Astrocyte (in vitro differentiated cells and primary cell): Measurements from ENCODE around the gene TBKBP1. TPM values are rescaled to one million over a fixed set of nuclear protein-coding genes. Genes with fewer than 3 reads are reported as not detected.

ENCODE experiments used
- DNase-seq: peaks from one replicate; pipeline ENCODE4 v3.0.0-alpha.2; 2010; ENCODE audit warnings: low read depth
- FAIRE-seq: peaks from 2 replicates; lab custom pipeline; 2011; peaks lifted over from hg19 to GRCh38; lab: Jason Lieb, UNC
- H2AFZ ChIP-seq: 2 replicates; pipeline ENCODE4 v1.6.0; 2012; ENCODE audit warnings: low read depth, low read length, inconsistent platforms
- H3K27ac ChIP-seq: 2 replicates; pipeline ENCODE4 v1.5.1; 2011; ENCODE audit warnings: low read depth, low read length, inconsistent platforms
- H3K27me3 ChIP-seq: 2 replicates; pipeline ENCODE4 v1.6.0; 2011; ENCODE audit warnings: low read length, inconsistent platforms; ENCODE audit not compliant: insufficient read depth
- H3K36me3 ChIP-seq: 2 replicates; pipeline ENCODE4 v1.5.1; 2011; ENCODE audit warnings: low read length, inconsistent platforms; ENCODE audit not compliant: insufficient read depth
- H3K4me1 ChIP-seq: 2 replicates; pipeline ENCODE4 v1.5.1; 2011; ENCODE audit warnings: low read length, inconsistent platforms; ENCODE audit not compliant: insufficient read depth
- H3K4me2 ChIP-seq: 2 replicates; pipeline ENCODE4 v1.6.0; 2012; ENCODE audit warnings: low read length, inconsistent platforms
- H3K4me3 ChIP-seq: 2 replicates; pipeline ENCODE4 v1.5.1; 2011; ENCODE audit warnings: low read depth, mild to moderate bottlenecking, low read length, inconsistent platforms; ENCODE audit not compliant: insufficient read depth
- H3K79me2 ChIP-seq: 2 replicates; pipeline ENCODE4 v1.6.0; 2012; ENCODE audit warnings: mild to moderate bottlenecking, low read length, inconsistent platforms; ENCODE audit not compliant: insufficient read depth
- H3K9ac ChIP-seq: 2 replicates; pipeline ENCODE4 v1.6.0; 2012; ENCODE audit warnings: mild to moderate bottlenecking, low read length, inconsistent platforms
- H3K9me3 ChIP-seq: 2 replicates; pipeline ENCODE4 v1.5.1; 2012; ENCODE audit warnings: low read depth, mild to moderate bottlenecking, low read length, inconsistent platforms; ENCODE audit not compliant: insufficient read depth
- H4K20me1 ChIP-seq: 2 replicates; pipeline ENCODE4 v1.6.0; 2012; ENCODE audit warnings: low read length, inconsistent platforms; ENCODE audit not compliant: insufficient read depth
- H3K27ac Mint-ChIP-seq: one replicate; pipeline ENCODE4 v1.8.0; 2021; ENCODE audit warnings: mild to moderate bottlenecking, mixed read lengths; ENCODE audit not compliant: unreplicated experiment
- H3K27me3 Mint-ChIP-seq: one replicate; pipeline ENCODE4 v1.8.0; 2021; ENCODE audit warnings: low read depth, mixed read lengths; ENCODE audit not compliant: unreplicated experiment
- H3K36me3 Mint-ChIP-seq: one replicate; pipeline ENCODE4 v1.8.0; 2021; ENCODE audit warnings: low read depth, mixed read lengths; ENCODE audit not compliant: unreplicated experiment
- H3K4me1 Mint-ChIP-seq: one replicate; pipeline ENCODE4 v1.8.0; 2021; ENCODE audit warnings: low read depth, mixed read lengths; ENCODE audit not compliant: unreplicated experiment
- H3K4me3 Mint-ChIP-seq: one replicate; pipeline ENCODE4 v1.8.0; 2021; ENCODE audit warnings: mild to moderate bottlenecking, moderate library complexity, mixed read lengths; ENCODE audit not compliant: unreplicated experiment
- H3K9me3 Mint-ChIP-seq: one replicate; pipeline ENCODE4 v1.8.0; 2021; ENCODE audit warnings: mild to moderate bottlenecking, mixed read lengths; ENCODE audit not compliant: unreplicated experiment
- CTCF ChIP-seq: IDR thresholded peaks from 2 replicates; pipeline ENCODE4 v1.5.1; 2011; ENCODE audit warnings: low read depth, mild to moderate bottlenecking, inconsistent platforms, low read length, moderate library complexity; ENCODE audit not compliant: insufficient read depth
- EZH2 ChIP-seq: IDR thresholded peaks from 2 replicates; pipeline ENCODE4 v1.6.1; 2012; ENCODE audit warnings: mild to moderate bottlenecking, low read length, inconsistent platforms; ENCODE audit not compliant: insufficient read depth
- total RNA-seq: library from RNA; stranded (reverse); gene quantifications from 2 replicates; pipeline ENCODE4 v1.2.1, GENCODE V29; 2021

Gene TBKBP1
- total RNA-seq, 1 donor from 2014 or later, result 26.7 TPM

DNA sequence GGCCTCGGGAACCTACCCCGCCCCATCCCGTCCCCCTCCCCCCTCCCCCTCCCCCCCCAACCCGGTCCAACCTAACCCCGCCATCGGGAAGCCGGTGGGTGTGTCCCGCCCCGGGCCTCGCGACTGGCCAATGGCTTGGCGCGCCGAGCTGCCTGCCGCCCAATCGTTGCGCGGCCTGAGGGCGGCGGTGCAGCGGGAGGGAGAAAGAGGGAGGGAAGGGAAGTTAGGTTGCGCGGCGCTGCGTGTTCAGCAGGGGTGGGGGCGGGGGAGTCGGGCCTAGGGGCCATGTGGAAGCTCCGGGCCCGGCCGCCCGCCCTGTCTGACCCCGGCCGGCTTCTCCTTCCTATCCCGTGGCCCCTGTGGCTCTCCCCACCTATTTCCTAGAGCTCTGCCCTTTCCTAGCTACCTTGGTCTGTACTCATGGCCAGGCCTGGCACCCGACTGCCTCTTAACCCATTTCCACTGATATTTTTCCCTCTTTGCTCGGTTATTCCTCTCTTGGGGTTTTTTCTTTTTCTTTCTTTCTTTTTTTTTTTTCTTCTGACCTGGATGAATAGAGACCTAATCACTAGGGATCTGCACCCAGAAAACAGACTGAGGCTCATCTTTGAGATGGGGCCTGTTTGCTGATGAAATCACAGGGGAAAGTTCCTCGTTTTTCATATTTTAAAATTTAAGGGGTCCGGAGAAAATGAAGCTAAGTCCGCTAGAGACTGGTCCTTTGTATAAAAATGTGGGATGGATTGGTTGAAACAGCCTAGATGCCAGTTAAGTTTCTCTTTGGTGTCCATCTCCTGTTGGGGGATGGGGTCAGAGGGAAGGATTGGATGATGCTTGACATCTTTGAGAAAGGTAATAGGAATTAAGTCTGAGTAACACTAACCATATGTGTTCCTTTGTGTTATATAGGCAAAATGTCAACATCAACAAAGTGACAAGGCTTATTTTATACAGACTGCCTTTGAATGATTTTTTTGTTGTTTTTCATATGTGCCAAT, 43.1 kb upstream of the TBKBP1 start:
- Histone ChIP-seq H3K9ac (peak overlapping the region; percentile 88), H3K27me3 (no peaks in the 10 kb centered on the region), H3K4me1 (peaks cover 33% of the 10 kb centered on the region), H3K4me2 (peak overlapping the region; percentile 94), H3K4me3 (peak overlapping the region; percentile 82), H2AFZ (no peak overlapping the region), H3K79me2 (peaks cover 53% of the 10 kb centered on the region), H3K9me3 (no peaks in the 10 kb centered on the region), H3K36me3 (peaks cover 38% of the 10 kb centered on the region), H4K20me1 (peaks cover 49% of the 10 kb centered on the region), H3K27ac (peak overlapping the region; percentile 68)
- peaks cover 36% of the 10 kb centered on the region for H3K4me1 Mint-ChIP-seq
- peak overlapping the region; percentile 87 for H3K27ac Mint-ChIP-seq
- FAIRE-seq, result no peak
- H3K4me3 Mint-ChIP-seq, result peak overlapping the region; percentile 98
- peaks cover 7% of the 10 kb centered on the region for H3K36me3 Mint-ChIP-seq
- H3K27me3 Mint-ChIP-seq, result no peaks in the 10 kb centered on the region
- H3K9me3 Mint-ChIP-seq, result no peaks in the 10 kb centered on the region
- TF ChIP-seq EZH2 (no peak), CTCF (no peak)
- peak; percentile 90 for DNase-seq

DNA sequence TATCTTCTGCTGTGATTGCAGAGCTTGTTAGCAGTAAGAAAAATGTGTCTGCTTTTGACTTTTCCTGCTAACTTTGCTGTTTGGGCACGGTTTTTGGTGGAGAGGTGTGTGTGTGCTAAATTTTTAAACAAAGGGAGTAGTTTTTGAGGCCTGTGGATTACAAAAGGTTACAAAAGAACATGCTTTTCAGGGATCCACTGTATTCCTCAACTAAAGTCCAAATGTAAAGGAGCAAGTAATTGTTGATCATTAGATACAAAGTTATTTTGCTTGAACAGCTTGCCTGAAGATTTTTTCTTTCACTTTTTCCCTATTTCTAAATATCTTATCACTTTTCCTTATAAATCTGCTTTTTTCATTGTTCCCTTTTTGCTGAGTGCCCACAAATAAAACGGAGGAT, 42.3 kb upstream of the TBKBP1 start:
- Histone ChIP-seq H4K20me1 (peaks cover 58% of the 10 kb centered on the region), H3K9ac (no peak overlapping the region)
- H3K27ac Mint-ChIP-seq, result peak overlapping the region; percentile 28

More for the DNA sequence above, 42.3 kb upstream of the TBKBP1 start:
- Mint-ChIP-seq H3K4me3 (peak overlapping the region; percentile 98), H3K4me1 (peaks cover 39% of the 10 kb centered on the region), H3K9me3 (no peaks in the 10 kb centered on the region), H3K27me3 (no peaks in the 10 kb centered on the region), H3K36me3 (peaks cover 13% of the 10 kb centered on the region)
- no peak for FAIRE-seq
- H3K79me2 ChIP-seq, result peaks cover 62% of the 10 kb centered on the region
- H3K27me3 ChIP-seq, result no peaks in the 10 kb centered on the region
- peaks cover 45% of the 10 kb centered on the region for H3K36me3 ChIP-seq
- H3K4me2 ChIP-seq, result peak overlapping the region; percentile 94
- peaks cover 33% of the 10 kb centered on the region for H3K4me1 ChIP-seq
- no peaks in the 10 kb centered on the region for H3K9me3 ChIP-seq
- no peak overlapping the region for H3K27ac ChIP-seq
- DNase-seq, result no peak
- H2AFZ ChIP-seq, result no peak overlapping the region
- TF ChIP-seq EZH2, result no peak
- no peak for TF ChIP-seq CTCF
- H3K4me3 ChIP-seq, result peak overlapping the region; percentile 82
